B cell (primary cell): Measurements from ENCODE around the gene DRAP1. TPM values are rescaled to one million over a fixed set of nuclear protein-coding genes. Genes with fewer than 3 reads are reported as not detected.

ENCODE experiments used
- ATAC-seq: fragments of 200-7000 bp; cut with Tn5 transposase; one replicate; pipeline ENCODE4 v1.10.0; 2021; ENCODE audit warnings: low read depth, mild to moderate bottlenecking, moderate number of reproducible peaks, moderate library complexity
- CTCF ChIA-PET: fragments of 350-600 bp; sonication (Branson Sonifier 250); formaldehyde crosslinking; loops from one replicate; lab custom pipeline; 2021; ENCODE audit warnings: antibody characterized with exemption, inconsistent platforms; lab: Charles Lee
- POLR2A ChIA-PET: fragments of 350-600 bp; sonication (Branson Sonifier 250); formaldehyde crosslinking; loops from one replicate; lab custom pipeline; 2021; ENCODE audit warnings: antibody characterized with exemption; lab: Charles Lee
- DNase-seq: peaks from one replicate; pipeline ENCODE4 v3.0.0; 2013
- H2AFZ ChIP-seq: 2 replicates; pipeline ENCODE4 v1.6.1; 2012; ENCODE audit warnings: mild to moderate bottlenecking, low read depth, low read length; ENCODE audit not compliant: insufficient read depth, poor library complexity, severe bottlenecking
- H3K27ac ChIP-seq, 2 donors: 1 replicate in 1 of 2; 2 replicates in 1 of 2; pipeline ENCODE4 v1.5.1; 2012 to 2013; ENCODE audit warnings: low read length in 2 of 2, mild to moderate bottlenecking in 2 of 2, moderate library complexity in 1 of 2
- H3K27me3 ChIP-seq, 4 experiments: fragments of 200-600 bp in 1 of 4; sonication (generic) in 1 of 4; replicated peaks in 1 of 4; 1 replicate in 2 of 4; 2 replicates in 2 of 4; pipeline versions ENCODE4 v1.6.1 to v1.7.0; 2013 to 2016; ENCODE audit warnings: low read length in 3 of 4, mild to moderate bottlenecking in 2 of 4, mixed read lengths in 1 of 4, moderate library complexity in 1 of 4; ENCODE audit not compliant: insufficient read depth in 4 of 4, control insufficient read depth in 3 of 4; ENCODE audit errors: control extremely low read depth in 1 of 4
- H3K36me3 ChIP-seq, 2 experiments: replicated peaks in 1 of 2; 1 replicate in 1 of 2; 2 replicates in 1 of 2; pipeline versions ENCODE4 v1.6.1 to v1.7.1; 2013; ENCODE audit warnings: low read length in 1 of 2; ENCODE audit not compliant: insufficient read depth in 2 of 2, control insufficient read depth in 1 of 2; ENCODE audit errors: control extremely low read depth in 1 of 2, extremely low read depth in 1 of 2
- H3K4me1 ChIP-seq, 2 donors: fragments of 200-600 bp in 1 of 2; sonication (generic) in 1 of 2; 1 replicate in 1 of 2; 2 replicates in 1 of 2; pipeline versions ENCODE4 v1.5.1 to v1.6.1; 2013 to 2017; ENCODE audit warnings: low read length in 2 of 2; ENCODE audit not compliant: control insufficient read depth in 2 of 2, insufficient read depth in 2 of 2
- H3K4me2 ChIP-seq: replicated peaks from 2 replicates; pipeline ENCODE3; 2012; ENCODE audit warnings: mild to moderate bottlenecking, low read depth, low read length; ENCODE audit not compliant: poor library complexity, severe bottlenecking
- H3K4me3 ChIP-seq, 5 experiments: fragments of 200-600 bp in 1 of 5; sonication (generic) in 1 of 5; 1 replicate in 3 of 5; 2 replicates in 2 of 5; pipeline versions ENCODE4 v1.5.1 to v1.7.0; 2011 to 2016; ENCODE audit warnings: low read length in 4 of 5, mild to moderate bottlenecking in 4 of 5, low read depth in 2 of 5, control low read depth in 1 of 5, moderate library complexity in 1 of 5; ENCODE audit not compliant: insufficient read depth in 1 of 5; ENCODE audit errors: control extremely low read depth in 1 of 5, extremely low read depth in 1 of 5
- H3K79me2 ChIP-seq: fragments of 200-600 bp; sonication (generic); one replicate; pipeline ENCODE4 v1.6.0; 2016; ENCODE audit warnings: low read length; ENCODE audit not compliant: control insufficient read depth, insufficient read depth
- H3K9ac ChIP-seq: fragments of 200-600 bp; sonication (generic); 2 replicates; pipeline ENCODE4 v1.6.1; 2017; ENCODE audit warnings: mild to moderate bottlenecking, low read length, moderate library complexity
- H3K9me3 ChIP-seq, 3 donors: one replicate each; pipeline versions ENCODE4 v1.6.1 to v1.7.1; 2013; ENCODE audit warnings: low read length in 2 of 3; ENCODE audit not compliant: control insufficient read depth in 2 of 3, insufficient read depth in 1 of 3; ENCODE audit errors: control extremely low read depth in 1 of 3
- H4K20me1 ChIP-seq: 2 replicates; pipeline ENCODE4 v1.6.0; 2012; ENCODE audit warnings: mild to moderate bottlenecking, low read length; ENCODE audit not compliant: insufficient read depth, control insufficient read depth, poor library complexity, severe bottlenecking
- H3K27ac Mint-ChIP-seq: one replicate; pipeline ENCODE4 v1.8.0; 2021; ENCODE audit warnings: mixed read lengths
- H3K27me3 Mint-ChIP-seq: one replicate; pipeline ENCODE4 v1.8.0; 2021; ENCODE audit warnings: mixed read lengths
- H3K4me1 Mint-ChIP-seq: one replicate; pipeline ENCODE4 v1.8.0; 2021; ENCODE audit warnings: mixed read lengths
- H3K4me3 Mint-ChIP-seq: one replicate; pipeline ENCODE4 v1.8.0; 2021; ENCODE audit warnings: mixed read lengths
- H3K9me3 Mint-ChIP-seq: one replicate; pipeline ENCODE4 v1.8.0; 2022; ENCODE audit warnings: mixed read lengths; ENCODE audit not compliant: insufficient read depth
- CTCF ChIP-seq: fragments of 200-600 bp; IDR thresholded peaks from one replicate; pipeline ENCODE4 v1.8.0; 2022; ENCODE audit warnings: antibody characterized with exemption, mild to moderate bottlenecking
- EZH2 ChIP-seq: IDR thresholded peaks from 2 replicates; pipeline ENCODE4 v1.6.1; 2012; ENCODE audit warnings: borderline replicate concordance, low read depth, mild to moderate bottlenecking, moderate library complexity, low read length; ENCODE audit not compliant: insufficient read depth, poor library complexity, severe bottlenecking
- WGBS: methylation state at CpG from one replicate; pipeline ENCODE4 v1.1.5; 2013; ENCODE audit warnings: missing lambda C conversion rate; ENCODE audit not compliant: insufficient coverage; 5-methylcytosine and 5-hydroxymethylcytosine counted together
- intact Hi-C: fragments of 100-400 bp; cut with micrococcal nuclease; formaldehyde crosslinking; loops from one replicate; pipeline ENCODE4 v1.10.0; 2022
- polyA plus RNA-seq: library from polyadenylated mRNA; depleted of rRNA; stranded (reverse); fragments of >200 nt; gene quantifications from 2 replicates; pipeline ENCODE4 v1.2.3, GENCODE V29; 2012
- total RNA-seq, 2 donors: library from RNA; stranded (reverse); fragments of 120-200 nt in 1 of 2; gene quantifications; 1 replicate in 1 of 2; 2 replicates in 1 of 2; pipeline versions ENCODE4 v1.2.3 to v1.2.4, GENCODE V29; 2013 to 2022

The DRAP1 gene
- total and polyA plus RNA-seq, 2 donors (not counting 1 experiment from before 2014, with no cell fraction given), result 71.7 to 83.9 TPM

GRCh38 chr11:65882120-65883057 is 36.8 kb upstream of the DRAP1 start:
- H3K36me3 ChIP-seq, result peaks cover 0 to 31% of the 10 kb centered on the region in 2 experiments
- no peaks in the 10 kb centered on the region for H3K27me3 Mint-ChIP-seq
- intact Hi-C loops, result no loop called here

More at GRCh38 chr11:65882120-65883057, 36.8 kb upstream of the DRAP1 start:
- H3K9me3 ChIP-seq, result no peaks in the 10 kb centered on the region
- ATAC-seq, result no peak
- H3K79me2 ChIP-seq, result peaks cover 19% of the 10 kb centered on the region
- POLR2A ChIA-PET, result interaction anchor here (1.6 kb wide), 1 partner anchor 171 kb away, joined by 12 read pairs; no protein-coding TSS in a partner anchor
- H3K27ac ChIP-seq, result no peak overlapping the region
- DNase-seq, result no peak
- H3K4me1 ChIP-seq, result peaks cover 11 to 34% of the 10 kb centered on the region in 2 donors
- CTCF ChIA-PET, result interaction anchor here (1.0 to 15.5 kb wide), 6 partner anchors 14 to 171 kb away, joined by 3 to 244 read pairs (median 16); partner anchors contain the start of genes CFL1, KAT5 and MUS81
- H2AFZ ChIP-seq, result no peak overlapping the region
- H3K4me2 ChIP-seq, result no peak overlapping the region
- H3K4me3 Mint-ChIP-seq, result no peak overlapping the region
- H3K4me3 ChIP-seq, result no peak overlapping the region
- no peak overlapping the region for H3K9ac ChIP-seq
- 96% methylated on average over 23 of the region's 30 CpGs for WGBS
- TF ChIP-seq CTCF (no peak), EZH2 (no peak)
- peaks cover 37% of the 10 kb centered on the region for H3K4me1 Mint-ChIP-seq
- no peaks in the 10 kb centered on the region for H3K27me3 ChIP-seq
- no peaks in the 10 kb centered on the region for H3K9me3 Mint-ChIP-seq
- peaks cover 5% of the 10 kb centered on the region for H4K20me1 ChIP-seq
- no peak overlapping the region for H3K27ac Mint-ChIP-seq
